Astrocyte (in vitro differentiated cells and primary cell): Measurements from ENCODE around the gene SPARC. TPM values are rescaled to one million over a fixed set of nuclear protein-coding genes. Genes with fewer than 3 reads are reported as not detected.

Experiments used
- DNase-seq: peaks from one replicate; pipeline ENCODE4 v3.0.0-alpha.2; 2010; ENCODE audit warnings: low read depth
- FAIRE-seq: peaks from 2 replicates; lab custom pipeline; 2011; peaks lifted over from hg19 to GRCh38; lab: Jason Lieb, UNC
- H2AFZ ChIP-seq: 2 replicates; pipeline ENCODE4 v1.6.0; 2012; ENCODE audit warnings: low read depth, low read length, inconsistent platforms
- H3K27ac ChIP-seq: 2 replicates; pipeline ENCODE4 v1.5.1; 2011; ENCODE audit warnings: low read depth, low read length, inconsistent platforms
- H3K27me3 ChIP-seq: 2 replicates; pipeline ENCODE4 v1.6.0; 2011; ENCODE audit warnings: low read length, inconsistent platforms; ENCODE audit not compliant: insufficient read depth
- H3K36me3 ChIP-seq: 2 replicates; pipeline ENCODE4 v1.5.1; 2011; ENCODE audit warnings: low read length, inconsistent platforms; ENCODE audit not compliant: insufficient read depth
- H3K4me1 ChIP-seq: 2 replicates; pipeline ENCODE4 v1.5.1; 2011; ENCODE audit warnings: low read length, inconsistent platforms; ENCODE audit not compliant: insufficient read depth
- H3K4me2 ChIP-seq: 2 replicates; pipeline ENCODE4 v1.6.0; 2012; ENCODE audit warnings: low read length, inconsistent platforms
- H3K4me3 ChIP-seq: 2 replicates; pipeline ENCODE4 v1.5.1; 2011; ENCODE audit warnings: low read depth, mild to moderate bottlenecking, low read length, inconsistent platforms; ENCODE audit not compliant: insufficient read depth
- H3K79me2 ChIP-seq: 2 replicates; pipeline ENCODE4 v1.6.0; 2012; ENCODE audit warnings: mild to moderate bottlenecking, low read length, inconsistent platforms; ENCODE audit not compliant: insufficient read depth
- H3K9ac ChIP-seq: 2 replicates; pipeline ENCODE4 v1.6.0; 2012; ENCODE audit warnings: mild to moderate bottlenecking, low read length, inconsistent platforms
- H3K9me3 ChIP-seq: 2 replicates; pipeline ENCODE4 v1.5.1; 2012; ENCODE audit warnings: low read depth, mild to moderate bottlenecking, low read length, inconsistent platforms; ENCODE audit not compliant: insufficient read depth
- H4K20me1 ChIP-seq: 2 replicates; pipeline ENCODE4 v1.6.0; 2012; ENCODE audit warnings: low read length, inconsistent platforms; ENCODE audit not compliant: insufficient read depth
- H3K27ac Mint-ChIP-seq: one replicate; pipeline ENCODE4 v1.8.0; 2021; ENCODE audit warnings: mild to moderate bottlenecking, mixed read lengths; ENCODE audit not compliant: unreplicated experiment
- H3K27me3 Mint-ChIP-seq: one replicate; pipeline ENCODE4 v1.8.0; 2021; ENCODE audit warnings: low read depth, mixed read lengths; ENCODE audit not compliant: unreplicated experiment
- H3K36me3 Mint-ChIP-seq: one replicate; pipeline ENCODE4 v1.8.0; 2021; ENCODE audit warnings: low read depth, mixed read lengths; ENCODE audit not compliant: unreplicated experiment
- H3K4me1 Mint-ChIP-seq: one replicate; pipeline ENCODE4 v1.8.0; 2021; ENCODE audit warnings: low read depth, mixed read lengths; ENCODE audit not compliant: unreplicated experiment
- H3K4me3 Mint-ChIP-seq: one replicate; pipeline ENCODE4 v1.8.0; 2021; ENCODE audit warnings: mild to moderate bottlenecking, moderate library complexity, mixed read lengths; ENCODE audit not compliant: unreplicated experiment
- H3K9me3 Mint-ChIP-seq: one replicate; pipeline ENCODE4 v1.8.0; 2021; ENCODE audit warnings: mild to moderate bottlenecking, mixed read lengths; ENCODE audit not compliant: unreplicated experiment
- EZH2 ChIP-seq: IDR thresholded peaks from 2 replicates; pipeline ENCODE4 v1.6.1; 2012; ENCODE audit warnings: mild to moderate bottlenecking, low read length, inconsistent platforms; ENCODE audit not compliant: insufficient read depth
- total RNA-seq: library from RNA; stranded (reverse); gene quantifications from 2 replicates; pipeline ENCODE4 v1.2.1, GENCODE V29; 2021
- TF ChIP-seq, protein P1 (sequence below): IDR thresholded peaks from 2 replicates; pipeline ENCODE4 v1.5.1; 2011; ENCODE audit warnings: low read depth, mild to moderate bottlenecking, inconsistent platforms, low read length, moderate library complexity; ENCODE audit not compliant: insufficient read depth

The SPARC gene
- total RNA-seq, 1 donor from 2014 or later: 15,667 TPM

- no peaks in the 10 kb centered on the region for H3K27me3 ChIP-seq
- H3K4me1 ChIP-seq: peaks cover 22% of the 10 kb centered on the region
- Mint-ChIP-seq H3K27me3 (no peaks in the 10 kb centered on the region), H3K36me3 (no peaks in the 10 kb centered on the region), H3K9me3 (peaks cover 7% of the 10 kb centered on the region), H3K4me1 (peaks cover 34% of the 10 kb centered on the region), H3K4me3 (no peak overlapping the region), H3K27ac (no peak overlapping the region)
- H3K4me2 ChIP-seq: no peak overlapping the region
- H3K9me3 ChIP-seq: no peaks in the 10 kb centered on the region
- no peak overlapping the region for H3K9ac ChIP-seq
- DNase-seq: no peak
- TF ChIP-seq EZH2: no peak
- no peak for FAIRE-seq
- H3K4me3 ChIP-seq: no peak overlapping the region
- no peak overlapping the region for H3K27ac ChIP-seq
- H3K79me2 ChIP-seq: no peaks in the 10 kb centered on the region
- no peaks in the 10 kb centered on the region for H4K20me1 ChIP-seq
- H2AFZ ChIP-seq: no peak overlapping the region
- no peaks in the 10 kb centered on the region for H3K36me3 ChIP-seq
These were observed 16.5 kb upstream of the SPARC start for GRCh38 chr5:151703227-151703626.

GRCh38 chr5:151700820-151701219 is 14.1 kb upstream of the SPARC start:
- H2AFZ ChIP-seq: peak overlapping the region; percentile 43

GRCh38 chr5:151700296-151700695 is 13.6 kb upstream of the SPARC start:
- Mint-ChIP-seq H3K4me3 (no peak overlapping the region), H3K36me3 (no peaks in the 10 kb centered on the region), H3K4me1 (peaks cover 52% of the 10 kb centered on the region), H3K27ac (peak overlapping the region; percentile 100), H3K27me3 (no peaks in the 10 kb centered on the region), H3K9me3 (peaks cover 4% of the 10 kb centered on the region)
- no peak for DNase-seq
- TF ChIP-seq EZH2: no peak
- TF ChIP-seq, protein P1, sequence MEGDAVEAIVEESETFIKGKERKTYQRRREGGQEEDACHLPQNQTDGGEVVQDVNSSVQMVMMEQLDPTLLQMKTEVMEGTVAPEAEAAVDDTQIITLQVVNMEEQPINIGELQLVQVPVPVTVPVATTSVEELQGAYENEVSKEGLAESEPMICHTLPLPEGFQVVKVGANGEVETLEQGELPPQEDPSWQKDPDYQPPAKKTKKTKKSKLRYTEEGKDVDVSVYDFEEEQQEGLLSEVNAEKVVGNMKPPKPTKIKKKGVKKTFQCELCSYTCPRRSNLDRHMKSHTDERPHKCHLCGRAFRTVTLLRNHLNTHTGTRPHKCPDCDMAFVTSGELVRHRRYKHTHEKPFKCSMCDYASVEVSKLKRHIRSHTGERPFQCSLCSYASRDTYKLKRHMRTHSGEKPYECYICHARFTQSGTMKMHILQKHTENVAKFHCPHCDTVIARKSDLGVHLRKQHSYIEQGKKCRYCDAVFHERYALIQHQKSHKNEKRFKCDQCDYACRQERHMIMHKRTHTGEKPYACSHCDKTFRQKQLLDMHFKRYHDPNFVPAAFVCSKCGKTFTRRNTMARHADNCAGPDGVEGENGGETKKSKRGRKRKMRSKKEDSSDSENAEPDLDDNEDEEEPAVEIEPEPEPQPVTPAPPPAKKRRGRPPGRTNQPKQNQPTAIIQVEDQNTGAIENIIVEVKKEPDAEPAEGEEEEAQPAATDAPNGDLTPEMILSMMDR: no peak
- Histone ChIP-seq H3K9ac (peak overlapping the region; percentile 8), H3K4me3 (no peak overlapping the region), H3K9me3 (no peaks in the 10 kb centered on the region), H3K79me2 (no peaks in the 10 kb centered on the region), H3K27me3 (no peaks in the 10 kb centered on the region), H4K20me1 (no peaks in the 10 kb centered on the region), H3K4me1 (peaks cover 44% of the 10 kb centered on the region), H3K4me2 (no peak overlapping the region), H3K36me3 (no peaks in the 10 kb centered on the region), H2AFZ (peak overlapping the region; percentile 27), H3K27ac (peak overlapping the region; percentile 43)
- peak; percentile 32 for FAIRE-seq

More at GRCh38 chr5:151700820-151701219, 14.1 kb upstream of the SPARC start:
- H3K27me3 Mint-ChIP-seq: no peaks in the 10 kb centered on the region
- H4K20me1 ChIP-seq: no peaks in the 10 kb centered on the region
- H3K4me1 ChIP-seq: peaks cover 39% of the 10 kb centered on the region
- H3K27me3 ChIP-seq: no peaks in the 10 kb centered on the region
- peak overlapping the region; percentile 64 for H3K4me3 Mint-ChIP-seq
- H3K79me2 ChIP-seq: no peaks in the 10 kb centered on the region
- FAIRE-seq (no peak), DNase-seq (no peak)
- no peaks in the 10 kb centered on the region for H3K36me3 ChIP-seq
- peak overlapping the region; percentile 55 for H3K9ac ChIP-seq
- TF ChIP-seq, protein P1: no peak
- TF ChIP-seq EZH2: no peak
- peaks cover 4% of the 10 kb centered on the region for H3K9me3 Mint-ChIP-seq
- H3K4me3 ChIP-seq: no peak overlapping the region
- H3K27ac Mint-ChIP-seq: peak overlapping the region; percentile 100
- H3K9me3 ChIP-seq: no peaks in the 10 kb centered on the region
- peak overlapping the region; percentile 31 for H3K27ac ChIP-seq
- no peaks in the 10 kb centered on the region for H3K36me3 Mint-ChIP-seq
- H3K4me1 Mint-ChIP-seq: peaks cover 47% of the 10 kb centered on the region
- H3K4me2 ChIP-seq: no peak overlapping the region
